ENCODE data around the gene PLGRKT.
"Not testable (repeated sequence)": the region's sequence is repeated elsewhere in the genome, so short reads cannot be mapped to it uniquely, and the experiment has no call there.

PLGRKT gene

GRCh38 chr9:5375790-5376477, 61.8 kb downstream of the PLGRKT start:
- DNase-seq (ENCODE audit: low spot score): no peak

- DNase-seq (ENCODE audit: low spot score): no peak
Observed at GRCh38 chr9:5375091-5375490, 62.6 kb downstream of the PLGRKT start.

- DNase-seq (ENCODE audit: low spot score): no peak
Observed at GRCh38 chr9:5364294-5365024, 73.3 kb downstream of the PLGRKT start.

GRCh38 chr9:5361326-5362010, 76.3 kb downstream of the PLGRKT start:
- DNase-seq (ENCODE audit: low spot score): no peak

- no peak for DNase-seq (ENCODE audit: low spot score)
Observed at GRCh38 chr9:5360341-5360740, 77.4 kb downstream of the PLGRKT start.

- no peak for DNase-seq (ENCODE audit: low spot score)
Observed at GRCh38 chr9:5357431-5358105, 80.2 kb downstream of the PLGRKT start.

GRCh38 chr9:5355817-5356216, 81.9 kb downstream of the PLGRKT start:
- no peak for DNase-seq (ENCODE audit: low spot score)

- no peak for DNase-seq (ENCODE audit: low spot score)
Observed at GRCh38 chr9:5355226-5355625, 82.5 kb downstream of the PLGRKT start.

GRCh38 chr9:5354184-5354583, 83.5 kb downstream of the PLGRKT start:
- no peak for DNase-seq (ENCODE audit: low spot score)

GRCh38 chr9:5352637-5353248, 85.0 kb downstream of the PLGRKT start:
- no peak for DNase-seq (ENCODE audit: low spot score)

GRCh38 chr9:5338992-5339981, 98.4 kb downstream of the PLGRKT start, which contains the start of gene RLN1:
Gene RLN1, minus strand, starts transcription at chr9:5339876. Its CDS starts 130 bp downstream, at chr9:5339746.
- not testable (repeated sequence) for DNase-seq (ENCODE audit: low spot score)

GRCh38 chr9:5336688-5337087, 101.0 kb downstream of the PLGRKT start:
- DNase-seq (ENCODE audit: low spot score): no peak

GRCh38 chr9:5331276-5331675, 106.4 kb downstream of the PLGRKT start:
- DNase-seq (ENCODE audit: low spot score): not testable (repeated sequence)

- DNase-seq (ENCODE audit: low spot score): no peak
Observed at GRCh38 chr9:5326893-5327548, 110.7 kb downstream of the PLGRKT start.

- no peak for DNase-seq (ENCODE audit: low spot score)
Observed at GRCh38 chr9:5326187-5326586, 111.5 kb downstream of the PLGRKT start.

GRCh38 chr9:5321601-5322000, 116.1 kb downstream of the PLGRKT start:
- DNase-seq (ENCODE audit: low spot score): not testable (repeated sequence)

- peak; percentile 16 for DNase-seq (ENCODE audit: low spot score)
Observed at GRCh38 chr9:5321058-5321457, 116.7 kb downstream of the PLGRKT start.

- DNase-seq (ENCODE audit: low spot score): not testable (repeated sequence)
Observed at GRCh38 chr9:5316406-5316805, 121.3 kb downstream of the PLGRKT start.

GRCh38 chr9:5315187-5315923, 122.4 kb downstream of the PLGRKT start:
- no peak for DNase-seq (ENCODE audit: low spot score)

All from NAMALWA (cell line).